Ovary (tissue), 3 donors: Measurements from ENCODE around the gene BCAT1.

Experiments used
- EP300 ChIP-seq: sonication (generic); formaldehyde crosslinking; IDR thresholded peaks from one replicate; pipeline ENCODE4 v1.6.1; 2017; ENCODE audit warnings: antibody characterized with exemption
- TF ChIP-seq, protein P1 (sequence below), 3 donors: fragments of 450-650 bp in 2 of 3; fragments of 200-600 bp in 1 of 3; IDR thresholded peaks; one replicate each; pipeline versions ENCODE4 v1.5.1 to v1.8.0; 2016 to 2022; ENCODE audit warnings: antibody characterized with exemption in 3 of 3, mild to moderate bottlenecking in 1 of 3
- donor health status: DM: no; HTN: no; CAD: no.

- TF ChIP-seq, protein P1, sequence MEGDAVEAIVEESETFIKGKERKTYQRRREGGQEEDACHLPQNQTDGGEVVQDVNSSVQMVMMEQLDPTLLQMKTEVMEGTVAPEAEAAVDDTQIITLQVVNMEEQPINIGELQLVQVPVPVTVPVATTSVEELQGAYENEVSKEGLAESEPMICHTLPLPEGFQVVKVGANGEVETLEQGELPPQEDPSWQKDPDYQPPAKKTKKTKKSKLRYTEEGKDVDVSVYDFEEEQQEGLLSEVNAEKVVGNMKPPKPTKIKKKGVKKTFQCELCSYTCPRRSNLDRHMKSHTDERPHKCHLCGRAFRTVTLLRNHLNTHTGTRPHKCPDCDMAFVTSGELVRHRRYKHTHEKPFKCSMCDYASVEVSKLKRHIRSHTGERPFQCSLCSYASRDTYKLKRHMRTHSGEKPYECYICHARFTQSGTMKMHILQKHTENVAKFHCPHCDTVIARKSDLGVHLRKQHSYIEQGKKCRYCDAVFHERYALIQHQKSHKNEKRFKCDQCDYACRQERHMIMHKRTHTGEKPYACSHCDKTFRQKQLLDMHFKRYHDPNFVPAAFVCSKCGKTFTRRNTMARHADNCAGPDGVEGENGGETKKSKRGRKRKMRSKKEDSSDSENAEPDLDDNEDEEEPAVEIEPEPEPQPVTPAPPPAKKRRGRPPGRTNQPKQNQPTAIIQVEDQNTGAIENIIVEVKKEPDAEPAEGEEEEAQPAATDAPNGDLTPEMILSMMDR (IDR thresholded peaks at IDR 0.05): no peak
- TF ChIP-seq EP300: no peak
These were observed 3.5 kb upstream of the BCAT1 start for GRCh38 chr12:24952389-24952788.
